Adrenal gland (tissue), 5 donors: Measurements from ENCODE around the gene GNB1L.

Experiments
- CTCF ChIP-seq, 6 experiments: fragments of 450-650 bp in 4 of 6; fragments of 200-600 bp in 2 of 6; sonication (generic) in 1 of 6; IDR thresholded peaks; 1 replicate in 5 of 6; 2 replicates in 1 of 6; pipeline versions ENCODE4 v1.5.1 to v1.8.0; 2016 to 2021; ENCODE audit warnings: antibody characterized with exemption in 6 of 6, mild to moderate bottlenecking in 2 of 6, moderate library complexity in 1 of 6
- POLR2A ChIP-seq, 2 donors: fragments of 450-650 bp; IDR thresholded peaks; one replicate each; pipeline ENCODE4 v1.6.1; 2017; ENCODE audit warnings: antibody characterized with exemption in 2 of 2, mild to moderate bottlenecking in 2 of 2, moderate library complexity in 1 of 2
- donor health status: DM: no; HTN: no; CAD: no.

DNA sequence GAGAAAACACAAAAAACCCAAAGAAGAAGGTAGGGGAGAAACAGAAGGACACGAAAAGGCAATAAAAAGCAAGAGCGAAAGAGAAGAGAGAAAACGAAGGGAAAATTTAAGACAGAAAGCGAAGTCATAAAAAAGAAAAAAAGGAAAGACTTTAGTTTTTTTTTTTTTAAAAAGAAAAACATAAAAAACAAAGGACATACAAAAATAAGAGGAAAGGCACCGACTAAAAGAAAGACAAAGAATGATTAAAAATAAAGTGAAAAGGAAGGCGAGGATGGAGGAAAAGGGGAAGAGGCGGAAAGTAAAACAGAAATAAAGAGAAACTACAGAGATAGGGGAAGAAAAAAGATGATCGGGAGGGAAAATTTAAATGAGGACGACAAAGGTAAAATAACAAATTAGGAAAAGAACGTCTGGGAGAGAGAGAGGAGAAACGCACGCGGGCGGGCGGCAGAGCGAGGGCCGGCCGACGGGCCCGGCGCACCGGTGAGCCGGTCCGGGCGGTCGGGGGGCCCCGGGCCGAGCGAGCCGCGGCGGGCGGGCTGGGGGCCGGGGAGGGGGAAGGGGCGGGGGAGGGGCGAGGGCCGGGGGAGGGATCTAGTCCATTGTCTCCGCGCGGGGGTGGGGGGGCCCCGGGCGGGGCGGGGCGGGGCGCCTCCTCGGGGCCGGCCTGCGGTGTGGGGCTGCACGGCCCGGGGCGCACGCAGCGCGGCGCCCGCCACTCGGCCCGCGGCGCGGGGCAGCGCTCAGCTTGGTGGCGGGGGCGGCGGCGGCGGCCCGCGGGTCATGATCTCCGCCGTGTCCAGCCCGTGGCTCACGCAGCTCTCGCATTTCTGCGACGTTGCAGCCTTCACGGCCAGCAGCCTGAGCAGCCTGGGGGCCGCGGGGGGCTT lies 94.4 kb downstream of the GNB1L start, which contains the start of gene TBX1:
- no peak for TF ChIP-seq CTCF (IDR thresholded peaks at IDR 0.05)
- no peak for TF ChIP-seq POLR2A (IDR thresholded peaks at IDR 0.05)
